ENCODE measurements around the gene RBMY1D. TPM values are rescaled to one million over a fixed set of nuclear protein-coding genes. Genes with fewer than 3 reads are reported as not detected.
"Not testable (repeated sequence)": the region's sequence is repeated elsewhere in the genome, so short reads cannot be mapped to it uniquely, and the experiment has no call there.

Gene RBMY1D
- total RNA-seq (2021) (not detected in 2 replicates), Bru-seq, nascent RNA (not detected), BruChase-seq, experiment 1, labeled RNA remaining after a 2-hour chase (not detected), BruChase-seq, experiment 2, labeled RNA remaining after a 6-hour chase (not detected)
- long read RNA-seq = 0 reads

- DNase-seq; H3K4me3 ChIP-seq; CTCF ChIA-PET; H3K4me2 ChIP-seq; H3K4me1 ChIP-seq (replicated peaks; ENCODE audit: insufficient read depth); H3K9me2 ChIP-seq (ENCODE audit: insufficient read depth); H4K20me1 ChIP-seq (ENCODE audit: insufficient read depth); intact Hi-C loops (cut with micrococcal nuclease; ENCODE audit: unreplicated experiment); H2AFZ ChIP-seq; H3F3A ChIP-seq (ENCODE audit: insufficient read depth, low read depth); POLR2A ChIA-PET (ENCODE audit: unreplicated experiment); H3K27ac ChIP-seq; H3K9me3 ChIP-seq (ENCODE audit: insufficient read depth, low read depth); H3K27me3 ChIP-seq (ENCODE audit: insufficient read depth, low read depth); BruUV-seq (replicated peaks); H3K36me3 ChIP-seq (ENCODE audit: low read depth); H3K79me2 ChIP-seq (ENCODE audit: low read depth): not testable (repeated sequence)
These were observed at the start of gene RBMY1D for GRCh38 chrY:21894426-21894825. TSS of gene RBMY1D (minus strand) at chrY:21894526. CDS start at chrY:21892513, 2,013 bp downstream.

GRCh38 chrY:21917932-21918331 is 23.6 kb upstream of the RBMY1D start, which contains the start of gene RBMY1E:
TSS of gene RBMY1E (minus strand) at chrY:21918032. CDS start at chrY:21916054, 1,978 bp downstream.
- H3K9me2 ChIP-seq (ENCODE audit: insufficient read depth); DNase-seq; H4K20me1 ChIP-seq (ENCODE audit: insufficient read depth); H3K4me3 ChIP-seq; intact Hi-C loops (cut with micrococcal nuclease; ENCODE audit: unreplicated experiment); BruUV-seq (replicated peaks); H3F3A ChIP-seq (ENCODE audit: insufficient read depth, low read depth); H2AFZ ChIP-seq; H3K27me3 ChIP-seq (ENCODE audit: insufficient read depth, low read depth); H3K4me2 ChIP-seq; H3K79me2 ChIP-seq (ENCODE audit: low read depth); H3K9me3 ChIP-seq (ENCODE audit: insufficient read depth, low read depth); CTCF ChIA-PET; H3K4me1 ChIP-seq (replicated peaks; ENCODE audit: insufficient read depth); H3K27ac ChIP-seq; POLR2A ChIA-PET (ENCODE audit: unreplicated experiment); H3K36me3 ChIP-seq (ENCODE audit: low read depth): not testable (repeated sequence)

GRCh38 chrY:21869407-21870076 is 24.8 kb downstream of the RBMY1D start:
- POLR2A ChIA-PET (ENCODE audit: unreplicated experiment); H3F3A ChIP-seq (ENCODE audit: insufficient read depth, low read depth); H3K4me2 ChIP-seq; H3K27me3 ChIP-seq (ENCODE audit: insufficient read depth, low read depth); BruUV-seq (replicated peaks); H3K9me3 ChIP-seq (ENCODE audit: insufficient read depth, low read depth); H3K36me3 ChIP-seq (ENCODE audit: low read depth); H2AFZ ChIP-seq; H3K27ac ChIP-seq; H3K79me2 ChIP-seq (ENCODE audit: low read depth); H3K9me2 ChIP-seq (ENCODE audit: insufficient read depth); intact Hi-C loops (cut with micrococcal nuclease; ENCODE audit: unreplicated experiment); H3K4me1 ChIP-seq (replicated peaks; ENCODE audit: insufficient read depth); H4K20me1 ChIP-seq (ENCODE audit: insufficient read depth); H3K4me3 ChIP-seq; CTCF ChIA-PET; DNase-seq: not testable (repeated sequence)

DNA sequence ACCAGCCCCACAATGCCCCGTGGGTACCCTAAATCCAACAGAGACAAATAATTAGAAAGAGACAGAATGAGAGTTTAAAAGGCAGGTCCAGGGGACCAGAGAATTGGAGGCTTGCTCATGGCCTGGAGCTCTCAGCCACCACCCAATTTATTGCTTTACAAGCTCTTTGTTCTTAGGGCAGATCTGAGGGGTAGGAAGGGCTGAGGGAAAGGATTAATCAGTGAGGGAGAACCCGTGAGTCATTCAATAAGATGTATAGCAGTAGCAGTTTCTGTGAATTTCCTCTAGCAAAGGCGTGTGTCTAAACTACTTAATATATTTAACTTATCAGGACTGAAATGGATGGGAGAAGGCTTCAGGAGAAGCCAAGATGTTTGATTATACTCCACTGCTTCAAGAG is 48.8 kb downstream of the RBMY1D start:
- Histone ChIP-seq H4K20me1 (ENCODE audit: insufficient read depth) (no peaks in the 10 kb centered on the region), H3K4me3 (no peak overlapping the region), H3K36me3 (ENCODE audit: low read depth) (no peaks in the 10 kb centered on the region), H3K4me1 (replicated peaks; ENCODE audit: insufficient read depth) (no peaks in the 10 kb centered on the region), H2AFZ (no peak overlapping the region), H3K9me2 (ENCODE audit: insufficient read depth) (no peaks in the 10 kb centered on the region), H3K27ac (no peak overlapping the region), H3K4me2 (no peak overlapping the region), H3K27me3 (ENCODE audit: insufficient read depth, low read depth) (no peaks in the 10 kb centered on the region), H3K79me2 (ENCODE audit: low read depth) (no peaks in the 10 kb centered on the region), H3F3A (ENCODE audit: insufficient read depth, low read depth) (no peaks in the 10 kb centered on the region), H3K9me3 (ENCODE audit: insufficient read depth, low read depth) (no peaks in the 10 kb centered on the region)
- POLR2A ChIA-PET (ENCODE audit: unreplicated experiment) = no interaction called here
- no TSS peak for BruUV-seq (replicated peaks)
- CTCF ChIA-PET = no interaction called here
- TF ChIP-seq, protein P1, sequence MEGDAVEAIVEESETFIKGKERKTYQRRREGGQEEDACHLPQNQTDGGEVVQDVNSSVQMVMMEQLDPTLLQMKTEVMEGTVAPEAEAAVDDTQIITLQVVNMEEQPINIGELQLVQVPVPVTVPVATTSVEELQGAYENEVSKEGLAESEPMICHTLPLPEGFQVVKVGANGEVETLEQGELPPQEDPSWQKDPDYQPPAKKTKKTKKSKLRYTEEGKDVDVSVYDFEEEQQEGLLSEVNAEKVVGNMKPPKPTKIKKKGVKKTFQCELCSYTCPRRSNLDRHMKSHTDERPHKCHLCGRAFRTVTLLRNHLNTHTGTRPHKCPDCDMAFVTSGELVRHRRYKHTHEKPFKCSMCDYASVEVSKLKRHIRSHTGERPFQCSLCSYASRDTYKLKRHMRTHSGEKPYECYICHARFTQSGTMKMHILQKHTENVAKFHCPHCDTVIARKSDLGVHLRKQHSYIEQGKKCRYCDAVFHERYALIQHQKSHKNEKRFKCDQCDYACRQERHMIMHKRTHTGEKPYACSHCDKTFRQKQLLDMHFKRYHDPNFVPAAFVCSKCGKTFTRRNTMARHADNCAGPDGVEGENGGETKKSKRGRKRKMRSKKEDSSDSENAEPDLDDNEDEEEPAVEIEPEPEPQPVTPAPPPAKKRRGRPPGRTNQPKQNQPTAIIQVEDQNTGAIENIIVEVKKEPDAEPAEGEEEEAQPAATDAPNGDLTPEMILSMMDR (conservative IDR thresholded peaks at IDR 0.05) = no peak
- TF ChIP-seq EZH2 (IDR thresholded peaks at IDR 0.05; ENCODE audit: low read depth) = no peak
- intact Hi-C loops (cut with micrococcal nuclease; ENCODE audit: unreplicated experiment) = no loop called here
- DNase-seq = no peak

Measured in PC-9 (cell line).